Pancreas (tissue), 10 donors: ENCODE measurements around the gene PLA2G6. TPM values are rescaled to one million over a fixed set of nuclear protein-coding genes. Genes with fewer than 3 reads are reported as not detected.

Source experiments
- ATAC-seq, 4 donors: fragments of 200-7000 bp; cut with Tn5 transposase; one replicate each; pipeline versions ENCODE4 v1.8.0 to v1.9.1; 2020; ENCODE audit warnings: mild to moderate bottlenecking in 4 of 4, moderate library complexity in 4 of 4
- DNase-seq, 6 donors: peaks; one replicate each; pipeline ENCODE4 v3.0.0-alpha.2; 2020
- FAIRE-seq: peaks from 2 replicates; lab custom pipeline; 2012; peaks lifted over from hg19 to GRCh38; lab: Jason Lieb, UNC
- H3K27ac ChIP-seq, 4 donors: fragments of 200-600 bp; sonication (generic); 1 replicate in 3 of 4; 2 replicates in 1 of 4; pipeline versions ENCODE4 v1.5.0 to v1.8.0; 2020
- H3K27me3 ChIP-seq, 4 donors: fragments of 200-600 bp; one replicate each; pipeline ENCODE4 v1.8.0; 2021
- H3K36me3 ChIP-seq, 3 donors: fragments of 200-600 bp; sonication (generic) in 1 of 3; one replicate each; pipeline versions ENCODE4 v1.5.0 to v1.8.0; 2020 to 2021
- H3K4me1 ChIP-seq, 3 donors: fragments of 200-600 bp; one replicate each; pipeline ENCODE4 v1.8.0; 2021
- H3K4me3 ChIP-seq, 4 donors: fragments of 200-600 bp; sonication (generic) in 2 of 4; one replicate each; pipeline versions ENCODE4 v1.5.0 to v1.8.0; 2020 to 2021
- H3K9me3 ChIP-seq, 4 donors: fragments of 200-600 bp; one replicate each; pipeline ENCODE4 v1.8.0; 2021
- whole genome bisulfite sequencing, 2 donors: extraction: QIAGEN DNeasy Blood & Tissue Kit; methylation state at CpG; one replicate each; pipeline ENCODE4 v1.1.7; 2013; 5-methylcytosine and 5-hydroxymethylcytosine counted together
- intact Hi-C, 3 donors: fragments of 100-400 bp; cut with DNase I; formaldehyde crosslinking; loops; one replicate each; pipeline versions ENCODE4 v1.11.1 to v1.14.2; 2022
- polyA plus RNA-seq, 2 donors: library from polyadenylated mRNA; stranded (reverse); fragments of 200-250 nt; gene quantifications; one replicate each; pipeline ENCODE4 v1.2.3, GENCODE V29; 2013
- total RNA-seq, 6 donors: library from RNA; stranded (reverse); fragmentation: NEBNext Ultra II Directional in 4 of 6; extraction: Animal tissue kit (Norgen Biotek cat#: 25700) in 4 of 6; gene quantifications; one replicate each; pipeline versions ENCODE4 v1.2.1 to v1.2.4, GENCODE V29; 2021 to 2023
- TF ChIP-seq, protein P1 (sequence below), 4 donors: fragments of 200-600 bp; sonication (generic) in 3 of 4; IDR thresholded peaks; one replicate each; pipeline versions ENCODE4 v1.5.0 to v1.8.0; 2021; ENCODE audit warnings: antibody characterized with exemption in 4 of 4
- donor health status: healthy with polysubstance abuse.
- donor health status: DM: no; HTN: no; CAD: no; lungs with moderate emphysema.
- donor health status: DM: no; HTN: no; CAD: no.
- donor health status: control.
- donor health status: control.
- donor health status: Bipolar disorder and iron deficiency.
- donor health status: DM: yes; HTN: yes; CAD: no.
- donor health status: DM: no; HTN: no; CAD: no.
- donor health status: DM: no; HTN: no; CAD: no.
- donor health status: DM: yes; HTN: yes; CAD: no.

Gene PLA2G6
- total and polyA plus RNA-seq, 8 donors: 8.7 to 109 (median 26.1) TPM

DNA sequence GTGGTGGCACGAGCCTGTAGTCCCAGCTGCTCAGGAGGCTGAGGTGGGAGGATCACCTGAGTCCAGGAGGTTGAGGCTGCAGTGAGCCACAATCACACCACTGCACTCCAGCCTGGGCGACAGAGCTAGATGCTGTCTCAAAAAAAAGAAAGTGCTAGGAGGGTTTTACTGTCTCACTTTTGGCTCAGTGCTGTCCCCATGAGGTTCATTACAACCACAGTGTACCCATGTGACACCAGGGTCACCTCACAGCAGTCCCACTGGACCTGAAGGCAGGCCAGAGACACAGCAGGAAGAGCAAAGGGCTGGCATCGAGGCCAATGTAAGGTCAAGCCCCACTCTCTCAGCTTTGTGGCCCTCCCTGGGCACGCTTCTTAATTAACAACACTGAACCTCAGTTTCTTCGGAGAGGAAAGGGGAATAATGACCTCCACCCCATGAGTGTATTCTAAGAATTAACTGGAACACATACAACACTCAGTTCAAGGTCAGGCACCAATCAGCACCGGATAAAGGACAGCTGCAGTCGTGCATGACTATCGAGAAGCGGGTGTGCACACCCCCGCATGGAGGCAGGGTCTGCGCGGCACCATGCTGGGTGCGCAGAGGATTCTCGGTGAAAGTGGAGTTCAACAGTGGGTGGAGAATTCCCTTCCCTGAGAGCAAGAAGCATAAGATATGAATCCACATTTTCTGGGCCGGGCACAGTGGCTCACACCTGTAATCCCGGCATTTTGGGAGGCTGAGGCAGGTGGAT is 40.2 kb downstream of the PLA2G6 start:
- Histone ChIP-seq H3K36me3 (no peaks in the 10 kb centered on the region), H3K4me1 (no peaks in the 10 kb centered on the region), H3K27ac (no peak overlapping the region), H3K4me3 (no peak overlapping the region), H3K9me3 (no peaks in the 10 kb centered on the region), H3K27me3 (no peaks in the 10 kb centered on the region)
- no peak for ATAC-seq
- FAIRE-seq: no peak
- 80 to 83% methylated on average over 16 of the region's 16 CpGs for WGBS, 2 donors
- intact Hi-C loops: no loop called here
- DNase-seq: no peak
- TF ChIP-seq, protein P1, sequence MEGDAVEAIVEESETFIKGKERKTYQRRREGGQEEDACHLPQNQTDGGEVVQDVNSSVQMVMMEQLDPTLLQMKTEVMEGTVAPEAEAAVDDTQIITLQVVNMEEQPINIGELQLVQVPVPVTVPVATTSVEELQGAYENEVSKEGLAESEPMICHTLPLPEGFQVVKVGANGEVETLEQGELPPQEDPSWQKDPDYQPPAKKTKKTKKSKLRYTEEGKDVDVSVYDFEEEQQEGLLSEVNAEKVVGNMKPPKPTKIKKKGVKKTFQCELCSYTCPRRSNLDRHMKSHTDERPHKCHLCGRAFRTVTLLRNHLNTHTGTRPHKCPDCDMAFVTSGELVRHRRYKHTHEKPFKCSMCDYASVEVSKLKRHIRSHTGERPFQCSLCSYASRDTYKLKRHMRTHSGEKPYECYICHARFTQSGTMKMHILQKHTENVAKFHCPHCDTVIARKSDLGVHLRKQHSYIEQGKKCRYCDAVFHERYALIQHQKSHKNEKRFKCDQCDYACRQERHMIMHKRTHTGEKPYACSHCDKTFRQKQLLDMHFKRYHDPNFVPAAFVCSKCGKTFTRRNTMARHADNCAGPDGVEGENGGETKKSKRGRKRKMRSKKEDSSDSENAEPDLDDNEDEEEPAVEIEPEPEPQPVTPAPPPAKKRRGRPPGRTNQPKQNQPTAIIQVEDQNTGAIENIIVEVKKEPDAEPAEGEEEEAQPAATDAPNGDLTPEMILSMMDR (IDR thresholded peaks at IDR 0.05): no peak

DNA sequence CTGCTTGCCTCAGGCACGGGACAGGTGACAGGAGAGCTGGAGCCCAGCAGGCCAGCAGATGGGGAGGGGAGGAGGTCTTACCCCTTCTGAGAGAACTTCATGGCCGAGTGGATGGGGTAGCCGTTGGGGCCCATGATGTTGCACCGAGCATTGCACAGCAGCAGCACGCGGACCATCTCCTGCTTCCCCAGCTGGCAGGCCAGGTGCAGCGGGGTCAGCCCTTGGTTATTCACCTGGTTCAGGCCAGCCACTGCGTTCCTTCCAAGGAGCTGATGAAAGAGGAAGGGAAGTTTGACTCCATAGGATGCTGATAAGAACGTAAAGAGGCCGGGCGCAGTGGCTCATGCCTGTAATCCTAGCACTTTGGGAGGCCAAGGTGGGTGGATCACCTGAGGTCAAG is 41.7 kb downstream of the PLA2G6 start:
- TF ChIP-seq, protein P1 (IDR thresholded peaks at IDR 0.05): no peak
- FAIRE-seq: no peak
- DNase-seq: no peak
- Histone ChIP-seq H3K9me3 (no peaks in the 10 kb centered on the region), H3K27me3 (no peaks in the 10 kb centered on the region), H3K36me3 (no peaks in the 10 kb centered on the region), H3K4me3 (no peak overlapping the region), H3K27ac (no peak overlapping the region), H3K4me1 (no peaks in the 10 kb centered on the region)
- 93% methylated on average over 11 of the region's 11 CpGs for WGBS, 2 donors
- ATAC-seq: no peak
- intact Hi-C loops: no loop called here

DNA sequence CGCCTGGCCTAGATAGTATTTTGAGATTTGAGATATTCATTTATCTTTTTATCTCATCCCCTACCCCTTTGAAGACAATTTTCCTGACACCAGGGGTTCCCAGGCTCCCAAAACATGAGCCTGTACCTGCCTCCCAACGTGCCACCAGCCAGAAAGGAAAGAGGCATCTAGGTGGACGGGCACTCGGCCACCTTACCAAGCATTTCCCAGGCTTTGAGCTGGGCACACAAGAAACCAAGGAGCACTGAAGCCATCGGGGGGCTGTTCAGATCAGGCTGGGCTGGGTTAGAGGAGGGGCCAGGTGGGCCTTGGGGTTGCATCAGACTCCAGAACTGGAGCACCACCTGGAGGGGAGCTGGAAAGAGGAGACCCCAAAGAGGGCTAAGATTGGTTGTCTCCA is 42.7 kb downstream of the PLA2G6 start:
- 78 to 80% methylated on average over 4 to 5 of the region's 5 CpGs for WGBS, 2 donors
- TF ChIP-seq, protein P1 (IDR thresholded peaks at IDR 0.05): no peak
- DNase-seq: no peak
- Histone ChIP-seq H3K4me1 (no peaks in the 10 kb centered on the region), H3K36me3 (no peaks in the 10 kb centered on the region), H3K9me3 (no peaks in the 10 kb centered on the region), H3K27me3 (no peaks in the 10 kb centered on the region), H3K4me3 (no peak overlapping the region), H3K27ac (no peak overlapping the region)
- intact Hi-C loops: no loop called here
- no peak for FAIRE-seq
- ATAC-seq: no peak

DNA sequence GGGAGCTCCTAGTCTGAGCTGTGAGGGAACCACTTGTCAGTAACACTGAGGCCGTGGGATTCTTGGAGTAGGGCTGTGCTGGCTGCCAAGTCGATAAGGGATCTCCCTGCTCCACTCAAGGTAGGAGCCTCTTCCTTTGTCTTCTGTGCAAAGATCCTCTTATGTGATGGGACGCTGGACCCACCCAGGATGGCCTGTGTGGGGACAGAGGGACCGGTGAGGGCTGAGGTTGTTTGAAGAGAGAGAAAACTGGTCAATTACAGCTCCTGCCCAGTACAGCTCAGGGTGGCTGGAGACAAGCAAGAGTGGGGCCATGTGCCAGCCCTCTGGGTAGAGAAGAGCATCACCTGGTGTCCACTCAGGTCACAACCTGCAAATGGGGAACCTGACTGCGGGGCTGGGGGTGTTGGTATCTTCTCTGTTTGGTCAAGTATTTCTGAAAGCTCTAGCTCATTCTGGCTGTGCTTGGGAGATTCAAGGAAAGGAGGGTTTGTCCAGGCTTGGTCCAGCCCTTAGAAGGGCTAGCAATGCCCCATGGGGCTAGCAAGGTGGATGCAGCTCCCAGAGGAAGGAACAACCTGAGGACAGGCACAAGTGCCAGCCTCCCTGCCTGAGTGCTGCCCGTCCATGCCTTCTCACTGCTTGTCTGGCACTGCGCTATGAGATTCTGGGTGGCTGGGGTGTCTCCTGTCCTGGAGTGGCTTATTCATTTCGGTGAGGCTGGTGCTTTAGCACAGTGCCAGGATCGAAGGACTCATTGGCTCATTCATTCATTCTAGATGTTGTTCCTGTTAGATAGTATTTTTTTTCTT is 43.5 kb downstream of the PLA2G6 start:
- no peak for FAIRE-seq

More for the DNA sequence above, 43.5 kb downstream of the PLA2G6 start:
- no peaks in the 10 kb centered on the region for H3K36me3 ChIP-seq
- intact Hi-C loops: no loop called here
- no peaks in the 10 kb centered on the region for H3K9me3 ChIP-seq
- no peak for DNase-seq
- H3K27me3 ChIP-seq: no peaks in the 10 kb centered on the region
- H3K4me3 ChIP-seq: no peak overlapping the region
- H3K4me1 ChIP-seq: no peaks in the 10 kb centered on the region
- no peak for ATAC-seq
- TF ChIP-seq, protein P1 (IDR thresholded peaks at IDR 0.05): no peak
- WGBS, 2 donors: 89 to 94% methylated on average over 9 of the region's 9 CpGs
- H3K27ac ChIP-seq: no peak overlapping the region
